Neural progenitor cell (in vitro differentiated cells): Measurements from ENCODE around the gene UPB1.

Experiments used
- CTCF ChIP-seq: fragments of 200-600 bp; sonication (generic); IDR thresholded peaks from 2 replicates; pipeline ENCODE4 v1.5.1; 2017; ENCODE audit warnings: antibody characterized with exemption, mild to moderate bottlenecking
- EZH2phosphoT487 ChIP-seq: fragments of 200-600 bp; sonication (generic); IDR thresholded peaks from 2 replicates; pipeline ENCODE4 v1.6.1; 2017; ENCODE audit warnings: antibody characterized with exemption

GRCh38 chr22:24481641-24482040, 13.5 kb upstream of the UPB1 start:
- TF ChIP-seq CTCF = no peak
- TF ChIP-seq EZH2phosphoT487 = no peak
